ENCODE data around the gene ONECUT2. TPM values are rescaled to one million over a fixed set of nuclear protein-coding genes. Genes with fewer than 3 reads are reported as not detected.
A peak's percentile ranks its signal among the peaks of the same experiment; 100 is the strongest.

Gene ONECUT2
- polyA plus RNA-seq, 1 of the 3 experiments (the other 2 are of a cell fraction), result 0.16 TPM

GRCh38 chr18:57533868-57534510, 98.8 kb downstream of the ONECUT2 start:
- Histone ChIP-seq H3K9ac (no peak overlapping the region), H3K9me3 (no peaks in the 10 kb centered on the region), H3K4me2 (no peak overlapping the region), H3K9me2 (no peaks in the 10 kb centered on the region), H3K79me2 (ENCODE audit: insufficient read depth) (no peaks in the 10 kb centered on the region), H2AFZ (ENCODE audit: low read depth) (no peak overlapping the region), H4K20me1 (ENCODE audit: insufficient read depth) (no peaks in the 10 kb centered on the region), H3K36me3 (replicated peaks in 1 of 2; ENCODE audit: control insufficient read depth in 1 of 2, insufficient read depth in 2 of 2, low read length in 1 of 2) (no peaks in the 10 kb centered on the region), H3K4me1 (ENCODE audit: control insufficient read depth in 1 of 2, insufficient read depth in 2 of 2, low read depth in 1 of 2, low read length in 1 of 2) (peaks cover 0 to 11% of the 10 kb centered on the region in 2 experiments; a peak in 2 of 4 replicates), H3K4me3 (ENCODE audit: low read depth in 2 of 2, low read length in 1 of 2) (no peak overlapping the region), H3F3A (replicated peaks; ENCODE audit: insufficient read depth) (no peaks in the 10 kb centered on the region), H3K27me3 (ENCODE audit: insufficient read depth) (no peaks in the 10 kb centered on the region; the same call in 1 of the 2 replicates), H3K27ac (ENCODE audit: low read depth in 2 of 2, low read length in 1 of 2) (peak overlapping the region in 1 of 2 experiments; percentile 44; a peak in 2 of 4 replicates)
- DNase-seq, result no peak
- WGBS (ENCODE audit: low lambda C conversion rate), result 40% methylated on average over 4 of the region's 4 CpGs
- CTCF ChIA-PET, result interaction anchor here (0.8 to 1.0 kb wide), 2 partner anchors 19 to 665 kb away, joined by 3 to 4 read pairs; no protein-coding TSS in a partner anchor
- POLR2A ChIA-PET, result no interaction called here
- TF ChIP-seq GABPA (IDR thresholded peaks at IDR 0.05; ENCODE audit: low read depth) (no peak), MXI1 (IDR thresholded peaks at IDR 0.05; ENCODE audit: low read depth, low read length) (peak; percentile 51; the same call in 1 of the 2 replicates)

DNA sequence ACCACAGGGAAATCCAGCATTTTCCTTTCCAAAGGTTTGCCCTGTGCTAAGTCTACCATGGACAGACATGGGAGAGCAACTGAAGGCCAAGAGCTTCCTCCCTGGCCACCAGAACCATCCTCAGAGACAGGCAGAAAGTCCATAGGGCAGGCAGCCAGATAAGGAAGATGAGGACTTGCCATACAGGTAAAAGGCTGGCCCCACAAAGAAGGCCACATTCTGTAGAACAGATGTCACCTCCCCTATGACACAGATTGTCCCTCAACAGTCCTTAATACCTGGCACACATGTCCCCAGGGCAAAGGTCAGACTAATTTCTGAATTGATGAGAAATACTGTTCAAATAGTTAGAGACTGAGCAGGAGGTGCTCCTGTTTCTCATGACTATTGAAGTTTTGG, 99.3 kb downstream of the ONECUT2 start:
- Histone ChIP-seq H3K9ac (no peak overlapping the region), H2AFZ (ENCODE audit: low read depth) (no peak overlapping the region), H4K20me1 (ENCODE audit: insufficient read depth) (no peaks in the 10 kb centered on the region), H3K79me2 (ENCODE audit: insufficient read depth) (no peaks in the 10 kb centered on the region), H3F3A (replicated peaks; ENCODE audit: insufficient read depth) (no peaks in the 10 kb centered on the region), H3K27ac (ENCODE audit: low read depth in 2 of 2, low read length in 1 of 2) (no peak overlapping the region), H3K4me1 (ENCODE audit: control insufficient read depth in 1 of 2, insufficient read depth in 2 of 2, low read depth in 1 of 2, low read length in 1 of 2) (peaks cover 0 to 11% of the 10 kb centered on the region in 2 experiments; a peak in 2 of 4 replicates), H3K4me2 (no peak overlapping the region), H3K9me3 (no peaks in the 10 kb centered on the region), H3K9me2 (no peaks in the 10 kb centered on the region), H3K27me3 (ENCODE audit: insufficient read depth) (no peaks in the 10 kb centered on the region; the same call in 1 of the 2 replicates), H3K36me3 (replicated peaks in 1 of 2; ENCODE audit: control insufficient read depth in 1 of 2, insufficient read depth in 2 of 2, low read length in 1 of 2) (no peaks in the 10 kb centered on the region), H3K4me3 (ENCODE audit: low read depth in 2 of 2, low read length in 1 of 2) (no peak overlapping the region)
- TF ChIP-seq FOXM1 (IDR thresholded peaks at IDR 0.05; ENCODE audit: low read depth) (no peak), MXI1 (IDR thresholded peaks at IDR 0.05; ENCODE audit: low read depth, low read length) (no peak), SIN3A (IDR thresholded peaks at IDR 0.05; ENCODE audit: borderline replicate concordance, low read depth, low read length) (no peak), GABPA (IDR thresholded peaks at IDR 0.05; ENCODE audit: low read depth) (no peak), REST (IDR thresholded peaks at IDR 0.05; ENCODE audit: low read depth, low read length) (no peak), EP300 (IDR thresholded peaks at IDR 0.05; ENCODE audit: borderline replicate concordance in 1 of 2, low read depth in 1 of 2, low read length in 1 of 2) (no peak), TEAD4 (IDR thresholded peaks at IDR 0.05; ENCODE audit: borderline replicate concordance, insufficient read depth) (no peak), TAF1 (IDR thresholded peaks at IDR 0.05; ENCODE audit: borderline replicate concordance, low read depth, low read length) (no peak), RXRA (IDR thresholded peaks at IDR 0.05; ENCODE audit: borderline replicate concordance, low read depth) (no peak), ELF1 (IDR thresholded peaks at IDR 0.05) (no peak), FOXJ3 (CRISPR knock-in tag; IDR thresholded peaks at IDR 0.05) (no peak), RFX5 (IDR thresholded peaks at IDR 0.05; ENCODE audit: low read length) (no peak), TCF12 (IDR thresholded peaks at IDR 0.05) (no peak), POLR2AphosphoS5 (IDR thresholded peaks at IDR 0.05; ENCODE audit: low read depth, low read length) (no peak)
- CTCF ChIA-PET, result no interaction called here
- POLR2A ChIA-PET, result no interaction called here
- no peak for DNase-seq

Measured in SK-N-SH (cell line).